ENCODE results near the gene ZNF777.

ZNF777 gene

DNA sequence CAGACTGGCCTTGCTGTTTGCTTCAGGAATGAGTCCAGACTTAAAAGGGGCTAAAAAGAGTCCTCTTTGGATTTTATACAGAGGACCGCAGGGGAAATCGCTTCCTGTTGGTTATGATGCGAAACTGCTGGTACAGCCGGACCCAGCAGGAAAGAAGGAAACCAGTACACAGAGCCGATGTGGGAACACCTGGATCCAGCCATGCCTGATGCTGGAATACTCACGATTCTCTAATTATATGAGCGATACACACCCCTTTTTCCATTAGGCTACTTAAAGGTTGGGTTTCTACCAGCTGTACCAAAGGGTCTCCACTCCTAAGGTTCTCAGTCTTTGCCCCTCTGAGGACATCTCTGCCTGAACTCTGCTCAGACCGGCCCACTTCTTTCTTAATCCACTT is 27.7 kb downstream of the ZNF777 start:
- ChIA-PET CTCF (interaction anchor here (1.6 kb wide), 1 partner anchor 63 kb away, joined by 4 read pairs; no protein-coding TSS in a partner anchor), POLR2A (no interaction called here)
- DNase-seq (ENCODE audit: low read depth, low spot score): no peak
- no peak for TF ChIP-seq CTCF (IDR thresholded peaks at IDR 0.05; ENCODE audit: insufficient read depth, low read length, missing control alignments)
- no peak overlapping the region for H3K4me3 ChIP-seq (ENCODE audit: low read depth, low read length)

DNA sequence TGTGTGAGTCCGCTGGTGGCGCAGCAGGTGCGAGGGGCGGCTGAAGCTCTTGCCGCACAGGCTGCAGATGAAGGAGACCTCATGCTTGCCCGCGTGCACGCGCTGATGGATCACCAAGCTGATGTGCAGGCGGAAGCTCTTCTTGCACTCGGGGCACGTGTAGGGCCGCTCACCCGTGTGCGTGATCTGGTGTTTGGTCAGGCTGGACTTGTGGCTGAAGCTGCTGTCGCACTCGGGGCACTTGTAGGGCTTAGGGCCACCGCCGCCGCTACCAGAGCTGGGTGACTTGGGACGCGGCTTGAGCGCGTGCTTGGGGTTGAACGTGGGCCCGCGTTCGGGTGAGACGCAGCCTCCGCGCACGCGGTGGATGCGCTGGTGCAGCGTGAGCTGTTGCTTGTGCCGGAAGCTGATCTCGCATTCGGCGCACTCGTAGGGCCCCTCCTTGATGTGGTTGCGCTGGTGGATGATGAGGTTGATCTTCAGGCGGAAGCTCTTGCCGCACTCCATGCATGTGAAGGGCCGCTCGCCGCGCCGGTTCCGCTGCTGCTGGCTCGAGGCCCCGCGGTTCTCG is 28.7 kb downstream of the ZNF777 start:
- DNase-seq (ENCODE audit: low read depth, low spot score): no peak
- ChIA-PET CTCF (interaction anchor here (1.3 to 1.6 kb wide), 2 partner anchors 9 to 63 kb away, joined by 4 to 8 read pairs; no protein-coding TSS in a partner anchor), POLR2A (no interaction called here)
- no peak overlapping the region for H3K4me3 ChIP-seq (ENCODE audit: low read depth, low read length)
- TF ChIP-seq CTCF (IDR thresholded peaks at IDR 0.05; ENCODE audit: insufficient read depth, low read length, missing control alignments): no peak

GRCh38 chr7:149431486-149432120 is 29.3 kb downstream of the ZNF777 start:
- no peak for DNase-seq (ENCODE audit: low read depth, low spot score)
- ChIA-PET CTCF (interaction anchor here (1.3 to 1.6 kb wide), 2 partner anchors 9 to 64 kb away, joined by 4 to 8 read pairs; no protein-coding TSS in a partner anchor), POLR2A (no interaction called here)
- H3K4me3 ChIP-seq (ENCODE audit: low read depth, low read length): no peak overlapping the region
- no peak for TF ChIP-seq CTCF (IDR thresholded peaks at IDR 0.05; ENCODE audit: insufficient read depth, low read length, missing control alignments)

DNA sequence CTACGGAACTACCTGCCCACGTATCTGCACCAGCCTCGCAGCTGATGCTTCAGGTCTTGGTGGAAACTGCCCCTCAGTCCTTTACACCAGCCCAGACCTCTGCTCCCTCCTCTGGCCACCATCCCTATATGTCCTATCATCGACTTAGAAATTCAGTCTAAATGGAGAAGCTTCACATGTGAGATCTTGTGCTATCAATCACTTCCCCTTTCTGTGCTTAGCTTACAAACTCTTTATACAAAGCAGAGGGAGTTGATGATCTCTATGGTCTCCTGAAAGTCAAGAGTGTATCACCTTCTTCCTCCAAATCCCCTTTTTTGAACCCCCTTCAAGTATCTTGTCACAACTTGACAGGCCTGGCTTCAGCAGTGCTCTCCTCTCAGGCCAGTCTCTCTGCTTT is 30.7 kb downstream of the ZNF777 start:
- POLR2A ChIA-PET: no interaction called here

DNA sequence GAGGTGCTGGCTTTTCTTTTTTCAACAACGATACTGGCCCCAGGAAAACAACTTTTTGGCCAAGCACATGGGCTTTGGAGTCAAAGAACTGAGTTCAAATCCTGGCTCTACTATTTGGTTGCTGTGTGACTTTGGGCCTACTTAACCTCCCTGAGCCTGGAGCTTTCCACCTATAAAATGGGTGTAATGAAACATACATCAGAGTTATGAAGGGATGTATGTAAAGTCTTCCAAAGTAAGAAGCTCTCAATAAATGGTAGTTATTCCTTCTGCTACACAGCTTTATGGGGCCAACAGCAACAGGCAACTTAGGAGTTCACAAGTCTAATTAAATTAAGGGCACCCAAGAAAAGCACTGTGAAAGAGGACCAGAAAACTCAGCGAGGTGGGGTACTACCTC is 33.0 kb downstream of the ZNF777 start:
- no peak for DNase-seq (ENCODE audit: low read depth, low spot score)
- POLR2A ChIA-PET: no interaction called here
- CTCF ChIA-PET: interaction anchor here (0.7 to 1.6 kb wide), 2 partner anchors 9 to 72 kb away, joined by 3 to 4 read pairs; no protein-coding TSS in a partner anchor
- no peak overlapping the region for H3K4me3 ChIP-seq (ENCODE audit: low read depth, low read length)
- no peak for TF ChIP-seq CTCF (IDR thresholded peaks at IDR 0.05; ENCODE audit: insufficient read depth, low read length, missing control alignments)

More for the DNA sequence above, 30.7 kb downstream of the ZNF777 start:
- CTCF ChIA-PET: interaction anchor here (0.8 to 1.0 kb wide), 2 partner anchors 8 to 120 kb away, joined by 3 to 4 read pairs; no protein-coding TSS in a partner anchor
- TF ChIP-seq CTCF (IDR thresholded peaks at IDR 0.05; ENCODE audit: insufficient read depth, low read length, missing control alignments): no peak
- DNase-seq (ENCODE audit: low read depth, low spot score): no peak
- no peak overlapping the region for H3K4me3 ChIP-seq (ENCODE audit: low read depth, low read length)

- H3K4me3 ChIP-seq (ENCODE audit: low read depth, low read length): no peak overlapping the region
- ChIA-PET CTCF (interaction anchor here (0.7 to 1.6 kb wide), 2 partner anchors 8 to 71 kb away, joined by 3 to 4 read pairs; no protein-coding TSS in a partner anchor), POLR2A (no interaction called here)
- no peak for TF ChIP-seq CTCF (IDR thresholded peaks at IDR 0.05; ENCODE audit: insufficient read depth, low read length, missing control alignments)
- no peak for DNase-seq (ENCODE audit: low read depth, low spot score)
Measured at GRCh38 chr7:149427096-149427680, 33.7 kb downstream of the ZNF777 start.
